GM12891 (cell line): ENCODE results near the gene SLC30A7.

ENCODE experiments used
- DNase-seq: peaks from one replicate; pipeline ENCODE4 v3.0.0; 2011; ENCODE audit warnings: low spot score; ENCODE audit not compliant: insufficient read length
- FAIRE-seq: peaks from 2 replicates; lab custom pipeline; 2011; peaks lifted over from hg19 to GRCh38; lab: Jason Lieb, UNC
- PAX5 ChIP-seq: IDR thresholded peaks from 2 replicates; pipeline ENCODE4 v1.6.1; 2011; ENCODE audit warnings: low read length, moderate library complexity, mild to moderate bottlenecking; ENCODE audit not compliant: insufficient read depth, severe bottlenecking
- POLR2A ChIP-seq: IDR thresholded peaks from 2 replicates; pipeline ENCODE4 v1.6.1; 2011; ENCODE audit warnings: low read depth, low read length, control low read depth
- POLR2AphosphoS5 ChIP-seq: IDR thresholded peaks from 2 replicates; pipeline ENCODE4 v1.6.1; 2011; ENCODE audit warnings: low read depth, low read length, control low read depth
- POU2F2 ChIP-seq: IDR thresholded peaks from 2 replicates; pipeline ENCODE4 v1.6.1; 2011; ENCODE audit warnings: low read depth, mild to moderate bottlenecking, control low read depth, low read length, moderate library complexity
- SPI1 ChIP-seq: IDR thresholded peaks from 2 replicates; pipeline ENCODE4 v1.6.1; 2011; ENCODE audit warnings: low read depth, low read length, control low read depth
- TAF1 ChIP-seq: IDR thresholded peaks from 2 replicates; pipeline ENCODE4 v1.6.1; 2011; ENCODE audit warnings: low read depth, low read length, control low read depth

The SLC30A7 gene

GRCh38 chr1:100891380-100891779, 4.5 kb upstream of the SLC30A7 start:
- FAIRE-seq (no peak), DNase-seq (no peak)
- TF ChIP-seq PAX5 (no peak), POLR2A (no peak), TAF1 (no peak)

GRCh38 chr1:100892554-100892953, 3.3 kb upstream of the SLC30A7 start:
- no peak for FAIRE-seq

GRCh38 chr1:100893718-100894117, 2.2 kb upstream of the SLC30A7 start:
- no peak for DNase-seq
- TF ChIP-seq TAF1 (no peak), POLR2AphosphoS5 (no peak), POU2F2 (no peak), PAX5 (no peak), SPI1 (no peak), POLR2A (no peak)
- FAIRE-seq = no peak

More at GRCh38 chr1:100892554-100892953, 3.3 kb upstream of the SLC30A7 start:
- no peak for TF ChIP-seq POLR2A
- TF ChIP-seq POLR2AphosphoS5 = no peak
- TF ChIP-seq TAF1 = no peak
- TF ChIP-seq PAX5 = no peak
- no peak for TF ChIP-seq SPI1
- no peak for TF ChIP-seq POU2F2
- DNase-seq = no peak

- 0 out of 2 replicates have a peak, but pooled peaks have one; percentile 22 for TF ChIP-seq POLR2AphosphoS5
- no peak for TF ChIP-seq POU2F2
- TF ChIP-seq PAX5 = no peak
- no peak for TF ChIP-seq TAF1
- TF ChIP-seq SPI1 = 0 out of 2 replicates have a peak, but pooled peaks have one; percentile 23
- TF ChIP-seq POLR2A = no peak
- peak; percentile 39 for DNase-seq
- FAIRE-seq = peak; percentile 48
Measured at GRCh38 chr1:100894603-100895539, 1.0 kb upstream of the SLC30A7 start, which contains the start of gene EXTL2. Gene EXTL2, minus strand, starts transcription at chr1:100894842. Its CDS starts 6,085 bp downstream, at chr1:100888757.

GRCh38 chr1:100896481-100896982, 642 bp downstream of the SLC30A7 start:
- DNase-seq (peak; percentile 33), FAIRE-seq (peak; percentile 76)
- TF ChIP-seq TAF1 (peak; percentile 69; the same call in 1 of the 2 replicates), POLR2AphosphoS5 (peak; percentile 94), POLR2A (peak; percentile 96), SPI1 (no peak), PAX5 (no peak)

GRCh38 chr1:100902365-100902764, 6.5 kb downstream of the SLC30A7 start:
- no peak for TF ChIP-seq POLR2A
- TF ChIP-seq SPI1 = no peak
- no peak for TF ChIP-seq POU2F2
- no peak for TF ChIP-seq PAX5
- TF ChIP-seq TAF1 = no peak
- no peak for TF ChIP-seq POLR2AphosphoS5
- DNase-seq (no peak), FAIRE-seq (no peak)

- FAIRE-seq (no peak), DNase-seq (no peak)
- no peak for TF ChIP-seq POU2F2
- no peak for TF ChIP-seq PAX5
- TF ChIP-seq TAF1 = no peak
- no peak for TF ChIP-seq POLR2AphosphoS5
- TF ChIP-seq SPI1 = no peak
Measured at GRCh38 chr1:100903777-100904176, 7.9 kb downstream of the SLC30A7 start.

GRCh38 chr1:100904528-100904927, 8.6 kb downstream of the SLC30A7 start:
- no peak for TF ChIP-seq POLR2A
- no peak for TF ChIP-seq SPI1
- TF ChIP-seq PAX5 = no peak
- TF ChIP-seq POU2F2 = no peak
- no peak for FAIRE-seq
- DNase-seq = no peak

- no peak for DNase-seq
- TF ChIP-seq SPI1 = no peak
- no peak for TF ChIP-seq PAX5
- no peak for FAIRE-seq
Measured at GRCh38 chr1:100905181-100905580, 9.3 kb downstream of the SLC30A7 start.

- no peak for TF ChIP-seq POU2F2
- TF ChIP-seq PAX5 = no peak
- TF ChIP-seq SPI1 = no peak
- TF ChIP-seq TAF1 = no peak
- TF ChIP-seq POLR2AphosphoS5 = no peak
- no peak for TF ChIP-seq POLR2A
- no peak for FAIRE-seq
- DNase-seq = no peak
Measured at GRCh38 chr1:100907887-100908286, 12.0 kb downstream of the SLC30A7 start.
